ENCODE measurements around the gene CTDSP2. TPM values are rescaled to one million over a fixed set of nuclear protein-coding genes. Genes with fewer than 3 reads are reported as not detected.
"Not testable (repeated sequence)": the region's sequence is repeated elsewhere in the genome, so short reads cannot be mapped to it uniquely, and the experiment has no call there.

CTDSP2 gene
- total and polyA plus RNA-seq, 8 donors: 28.4 to 152 (median 73.9) TPM

DNA sequence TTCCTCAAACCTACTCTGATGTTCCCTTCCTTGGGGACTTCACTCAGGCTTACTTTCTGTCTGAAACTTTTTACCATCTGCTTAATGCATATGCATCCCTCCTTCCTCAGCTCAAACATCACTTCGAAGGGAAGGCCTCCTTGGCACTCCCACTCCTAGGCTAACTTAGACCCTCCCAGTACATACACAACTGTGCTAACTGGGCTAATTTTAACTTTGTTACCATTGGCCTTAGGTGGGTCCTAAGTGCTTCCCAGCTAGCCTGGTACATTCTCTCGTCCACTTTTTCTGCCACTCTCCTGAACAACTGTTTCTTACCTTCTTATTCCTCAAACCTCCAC is 70.3 kb downstream of the CTDSP2 start:
- WGBS, 5 donors: 84 to 94% (median 92%) methylated on average over 2 of the region's 2 CpGs
- Histone ChIP-seq H3K27ac (no peak overlapping the region), H3K4me1 (peaks cover 10 to 20% (median 18%) of the 10 kb centered on the region in 4 donors), H3K4me3 (no peak overlapping the region), H3K36me3 (peaks cover 0 to 27% (median 25%) of the 10 kb centered on the region in 4 donors), H3K27me3 (no peaks in the 10 kb centered on the region), H3K9me3 (no peaks in the 10 kb centered on the region)
- TF ChIP-seq, protein P1, sequence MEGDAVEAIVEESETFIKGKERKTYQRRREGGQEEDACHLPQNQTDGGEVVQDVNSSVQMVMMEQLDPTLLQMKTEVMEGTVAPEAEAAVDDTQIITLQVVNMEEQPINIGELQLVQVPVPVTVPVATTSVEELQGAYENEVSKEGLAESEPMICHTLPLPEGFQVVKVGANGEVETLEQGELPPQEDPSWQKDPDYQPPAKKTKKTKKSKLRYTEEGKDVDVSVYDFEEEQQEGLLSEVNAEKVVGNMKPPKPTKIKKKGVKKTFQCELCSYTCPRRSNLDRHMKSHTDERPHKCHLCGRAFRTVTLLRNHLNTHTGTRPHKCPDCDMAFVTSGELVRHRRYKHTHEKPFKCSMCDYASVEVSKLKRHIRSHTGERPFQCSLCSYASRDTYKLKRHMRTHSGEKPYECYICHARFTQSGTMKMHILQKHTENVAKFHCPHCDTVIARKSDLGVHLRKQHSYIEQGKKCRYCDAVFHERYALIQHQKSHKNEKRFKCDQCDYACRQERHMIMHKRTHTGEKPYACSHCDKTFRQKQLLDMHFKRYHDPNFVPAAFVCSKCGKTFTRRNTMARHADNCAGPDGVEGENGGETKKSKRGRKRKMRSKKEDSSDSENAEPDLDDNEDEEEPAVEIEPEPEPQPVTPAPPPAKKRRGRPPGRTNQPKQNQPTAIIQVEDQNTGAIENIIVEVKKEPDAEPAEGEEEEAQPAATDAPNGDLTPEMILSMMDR (IDR thresholded peaks at IDR 0.05): no peak
- TF ChIP-seq EP300 (IDR thresholded peaks at IDR 0.05) (no peak), POLR2AphosphoS5 (IDR thresholded peaks at IDR 0.05) (no peak), POLR2A (IDR thresholded peaks at IDR 0.05) (no peak)
- DNase-seq: no peak
- intact Hi-C loops (cut with DNase I; ENCODE audit: low total_unique reads): no loop called here

DNA sequence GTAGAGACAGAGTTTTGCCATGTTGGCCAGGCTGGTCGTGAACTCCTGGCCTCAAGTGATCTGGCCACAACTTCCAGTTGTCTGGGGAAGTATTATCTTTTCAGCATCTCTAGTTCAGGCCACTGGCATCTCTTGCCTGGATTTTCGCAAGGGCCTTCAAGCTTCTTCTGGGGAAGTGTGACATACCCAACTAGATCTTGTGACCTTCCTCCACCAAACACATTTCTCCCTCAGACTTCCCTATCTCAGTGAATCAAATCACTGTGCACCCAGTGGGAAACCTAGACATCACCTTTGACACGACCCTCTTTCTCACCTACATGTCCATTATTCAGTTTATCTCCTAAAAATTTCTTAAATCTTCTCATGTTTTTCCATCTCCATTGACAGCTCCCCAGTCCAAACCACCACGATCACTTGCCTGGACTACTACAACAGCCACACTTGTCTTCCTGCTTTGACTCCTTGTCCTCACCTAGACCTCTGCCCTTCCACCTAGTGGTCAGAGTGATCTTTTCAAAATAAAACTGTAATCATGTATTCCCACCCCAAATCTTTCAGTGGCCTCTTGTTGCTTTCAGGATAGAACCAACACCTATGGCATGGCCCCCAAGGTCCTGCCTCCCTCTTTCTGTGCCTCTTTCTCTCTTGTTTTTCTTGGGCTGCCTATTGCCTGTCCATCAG is 70.8 kb downstream of the CTDSP2 start:
- TF ChIP-seq POLR2A (IDR thresholded peaks at IDR 0.05) (no peak), EP300 (IDR thresholded peaks at IDR 0.05) (no peak), POLR2AphosphoS5 (IDR thresholded peaks at IDR 0.05) (no peak)
- TF ChIP-seq, protein P1 (IDR thresholded peaks at IDR 0.05): no peak
- no peak overlapping the region for H3K27ac ChIP-seq
- peaks cover 15 to 25% (median 22%) of the 10 kb centered on the region in 4 donors for H3K4me1 ChIP-seq
- 82 to 89% (median 86%) methylated on average over 4 of the region's 4 CpGs for WGBS, 5 donors
- no peaks in the 10 kb centered on the region for H3K27me3 ChIP-seq
- intact Hi-C loops (cut with DNase I; ENCODE audit: low total_unique reads): no loop called here
- no peak overlapping the region for H3K4me3 ChIP-seq
- DNase-seq: no peak
- H3K9me3 ChIP-seq: no peaks in the 10 kb centered on the region
- peaks cover 0 to 25% (median 22%) of the 10 kb centered on the region in 4 donors for H3K36me3 ChIP-seq

GRCh38 chr12:57775044-57775443 is 71.5 kb downstream of the CTDSP2 start:
- no peak overlapping the region for H3K27ac ChIP-seq
- intact Hi-C loops (cut with DNase I; ENCODE audit: low total_unique reads): no loop called here
- H3K9me3 ChIP-seq: no peaks in the 10 kb centered on the region
- H3K4me1 ChIP-seq: peaks cover 15 to 27% (median 24%) of the 10 kb centered on the region in 4 donors
- H3K36me3 ChIP-seq: peaks cover 0 to 26% (median 19%) of the 10 kb centered on the region in 4 donors
- WGBS, 5 donors: 79 to 93% (median 86%) methylated on average over 3 of the region's 3 CpGs
- H3K4me3 ChIP-seq: no peak overlapping the region
- no peak for DNase-seq
- TF ChIP-seq EP300 (IDR thresholded peaks at IDR 0.05) (no peak), POLR2AphosphoS5 (IDR thresholded peaks at IDR 0.05) (no peak), POLR2A (IDR thresholded peaks at IDR 0.05) (no peak)
- TF ChIP-seq, protein P1 (IDR thresholded peaks at IDR 0.05): no peak
- H3K27me3 ChIP-seq: no peaks in the 10 kb centered on the region

GRCh38 chr12:57774634-57775033 is 71.9 kb downstream of the CTDSP2 start:
- intact Hi-C loops (cut with DNase I; ENCODE audit: low total_unique reads); H3K4me3 ChIP-seq; H3K9me3 ChIP-seq; H3K27ac ChIP-seq; H3K27me3 ChIP-seq; DNase-seq: not testable (repeated sequence)
- peaks cover 15 to 27% (median 24%) of the 10 kb centered on the region in 4 donors for H3K4me1 ChIP-seq
- WGBS, 5 donors: 93 to 98% (median 96%) methylated on average over 11 of the region's 11 CpGs
- peaks cover 0 to 30% (median 21%) of the 10 kb centered on the region in 4 donors for H3K36me3 ChIP-seq

All from stomach (tissue), 9 donors.